ENCODE measurements around the gene TTC16. TPM values are rescaled to one million over a fixed set of nuclear protein-coding genes. Genes with fewer than 3 reads are reported as not detected.
A peak's percentile ranks its signal among the peaks of the same experiment; 100 is the strongest.

The TTC16 gene
- total RNA-seq, 3 donors from 2014 or later, result under 0.01 to 0.59 (median 0.16) TPM

GRCh38 chr9:127692071-127692470 is 23.8 kb upstream of the TTC16 start:
- Histone ChIP-seq H3K9me3 (no peaks in the 10 kb centered on the region), H3K4me3 (no peak overlapping the region), H3K27me3 (no peaks in the 10 kb centered on the region), H3K36me3 (no peaks in the 10 kb centered on the region), H3K27ac (no peak overlapping the region), H3K4me1 (no peaks in the 10 kb centered on the region)
- intact Hi-C loops (cut with DNase I; ENCODE audit: low total_unique reads), result no loop called here
- no peak for DNase-seq (ENCODE audit: low spot score in 2 of 2)
- TF ChIP-seq POLR2A (IDR thresholded peaks at IDR 0.05), result no peak
- TF ChIP-seq POLR2AphosphoS5 (IDR thresholded peaks at IDR 0.05), result no peak
- no peak for TF ChIP-seq CTCF (IDR thresholded peaks at IDR 0.05)

- no peak for DNase-seq (ENCODE audit: low spot score in 2 of 2)
- Histone ChIP-seq H3K27ac (no peak overlapping the region), H3K4me3 (no peak overlapping the region), H3K36me3 (no peaks in the 10 kb centered on the region), H3K9me3 (no peaks in the 10 kb centered on the region), H3K27me3 (no peaks in the 10 kb centered on the region), H3K4me1 (no peaks in the 10 kb centered on the region)
- intact Hi-C loops (cut with DNase I; ENCODE audit: low total_unique reads), result no loop called here
- TF ChIP-seq POLR2A (IDR thresholded peaks at IDR 0.05), result no peak
- no peak for TF ChIP-seq CTCF (IDR thresholded peaks at IDR 0.05)
- no peak for TF ChIP-seq POLR2AphosphoS5 (IDR thresholded peaks at IDR 0.05)
These were observed 22.7 kb upstream of the TTC16 start for GRCh38 chr9:127693143-127693542.

GRCh38 chr9:127693697-127694096 is 22.2 kb upstream of the TTC16 start:
- H3K27ac ChIP-seq, result no peak overlapping the region
- no peaks in the 10 kb centered on the region for H3K4me1 ChIP-seq
- H3K9me3 ChIP-seq, result no peaks in the 10 kb centered on the region
- H3K36me3 ChIP-seq, result no peaks in the 10 kb centered on the region
- no peak for DNase-seq (ENCODE audit: low spot score in 2 of 2)
- intact Hi-C loops (cut with DNase I; ENCODE audit: low total_unique reads), result no loop called here
- H3K27me3 ChIP-seq, result no peaks in the 10 kb centered on the region
- H3K4me3 ChIP-seq, result no peak overlapping the region
- no peak for TF ChIP-seq POLR2AphosphoS5 (IDR thresholded peaks at IDR 0.05)
- no peak for TF ChIP-seq CTCF (IDR thresholded peaks at IDR 0.05)
- no peak for TF ChIP-seq POLR2A (IDR thresholded peaks at IDR 0.05)

- Histone ChIP-seq H3K4me3 (no peak overlapping the region), H3K27me3 (no peaks in the 10 kb centered on the region), H3K27ac (peak overlapping the region; percentile 5 to 12), H3K9me3 (no peaks in the 10 kb centered on the region), H3K36me3 (no peaks in the 10 kb centered on the region), H3K4me1 (no peaks in the 10 kb centered on the region)
- TF ChIP-seq POLR2AphosphoS5 (IDR thresholded peaks at IDR 0.05) (no peak), CTCF (IDR thresholded peaks at IDR 0.05) (no peak), POLR2A (IDR thresholded peaks at IDR 0.05) (no peak)
- DNase-seq (ENCODE audit: low spot score in 2 of 2), result no peak
- intact Hi-C loops (cut with DNase I; ENCODE audit: low total_unique reads), result no loop called here
These were observed 20.8 kb upstream of the TTC16 start for GRCh38 chr9:127694890-127695720.

GRCh38 chr9:127697575-127697974 is 18.3 kb upstream of the TTC16 start:
- Histone ChIP-seq H3K4me1 (no peaks in the 10 kb centered on the region), H3K9me3 (no peaks in the 10 kb centered on the region), H3K27ac (peak overlapping the region; percentile 50 to 60), H3K4me3 (no peak overlapping the region), H3K27me3 (no peaks in the 10 kb centered on the region), H3K36me3 (no peaks in the 10 kb centered on the region)
- TF ChIP-seq POLR2A (IDR thresholded peaks at IDR 0.05) (no peak), CTCF (IDR thresholded peaks at IDR 0.05) (no peak), POLR2AphosphoS5 (IDR thresholded peaks at IDR 0.05) (no peak)
- intact Hi-C loops (cut with DNase I; ENCODE audit: low total_unique reads), result no loop called here
- DNase-seq (ENCODE audit: low spot score in 2 of 2), result no peak
